Nephron (organoid): ENCODE results near the gene DSCAM.

Experiments used
- H3K27ac Mint-ChIP-seq, 3 experiments: 2 replicates each; pipeline ENCODE4 v1.8.0; 2020; ENCODE audit warnings: mixed read lengths in 3 of 3, mild to moderate bottlenecking in 2 of 3, moderate library complexity in 1 of 3
- H3K27me3 Mint-ChIP-seq: 2 replicates; pipeline ENCODE4 v1.8.0; 2021; ENCODE audit warnings: low read depth, mild to moderate bottlenecking, moderate library complexity, mixed read lengths
- H3K36me3 Mint-ChIP-seq: 2 replicates; pipeline ENCODE4 v1.8.0; 2020; ENCODE audit warnings: low read depth, mixed read lengths
- H3K4me1 Mint-ChIP-seq: 2 replicates; pipeline ENCODE4 v1.8.0; 2020; ENCODE audit warnings: mixed read lengths
- H3K4me3 Mint-ChIP-seq, 3 experiments: 2 replicates each; pipeline ENCODE4 v1.8.0; 2020; ENCODE audit warnings: mild to moderate bottlenecking in 3 of 3, mixed read lengths in 3 of 3, moderate library complexity in 2 of 3
- H3K9me3 Mint-ChIP-seq: 2 replicates; pipeline ENCODE4 v1.8.0; 2020; ENCODE audit warnings: mixed read lengths
- CTCF ChIP-seq, 3 experiments: fragments of 200-600 bp; sonication (generic); IDR thresholded peaks; one replicate each; pipeline ENCODE4 v1.5.0; 2021; ENCODE audit warnings: antibody characterized with exemption in 3 of 3; ENCODE audit not compliant: unreplicated experiment in 3 of 3

Gene DSCAM

GRCh38 chr21:40489001-40489400 lies 358.0 kb downstream of the DSCAM start:
- Mint-ChIP-seq H3K4me1 (no peaks in the 10 kb centered on the region), H3K27me3 (peaks cover 6% of the 10 kb centered on the region), H3K36me3 (peaks cover 4% of the 10 kb centered on the region), H3K4me3 (no peak overlapping the region), H3K9me3 (peaks cover 18% of the 10 kb centered on the region), H3K27ac (no peak overlapping the region)
- TF ChIP-seq CTCF (IDR thresholded peaks at IDR 0.05; ENCODE audit: unreplicated experiment in 3 of 3), result no peak

- Mint-ChIP-seq H3K36me3 (no peaks in the 10 kb centered on the region), H3K27me3 (peaks cover 5% of the 10 kb centered on the region)
These were observed 365.2 kb downstream of the DSCAM start for GRCh38 chr21:40481764-40482163.

GRCh38 chr21:40474513-40474912 lies 372.4 kb downstream of the DSCAM start:
- H3K4me1 Mint-ChIP-seq, result no peaks in the 10 kb centered on the region
- H3K27me3 Mint-ChIP-seq, result peaks cover 3% of the 10 kb centered on the region
- H3K9me3 Mint-ChIP-seq, result peaks cover 2% of the 10 kb centered on the region
- no peak overlapping the region for H3K4me3 Mint-ChIP-seq
- H3K27ac Mint-ChIP-seq, result no peak overlapping the region
- TF ChIP-seq CTCF (IDR thresholded peaks at IDR 0.05; ENCODE audit: unreplicated experiment in 3 of 3), result no peak
- H3K36me3 Mint-ChIP-seq, result no peaks in the 10 kb centered on the region

More at GRCh38 chr21:40481764-40482163, 365.2 kb downstream of the DSCAM start:
- no peaks in the 10 kb centered on the region for H3K4me1 Mint-ChIP-seq
- no peak for TF ChIP-seq CTCF (IDR thresholded peaks at IDR 0.05; ENCODE audit: unreplicated experiment in 3 of 3)
- H3K9me3 Mint-ChIP-seq, result peaks cover 2% of the 10 kb centered on the region
- no peak overlapping the region for H3K27ac Mint-ChIP-seq
- no peak overlapping the region for H3K4me3 Mint-ChIP-seq

GRCh38 chr21:40472013-40472412 lies 374.9 kb downstream of the DSCAM start:
- H3K9me3 Mint-ChIP-seq, result no peaks in the 10 kb centered on the region
- H3K4me1 Mint-ChIP-seq, result no peaks in the 10 kb centered on the region
- TF ChIP-seq CTCF (IDR thresholded peaks at IDR 0.05; ENCODE audit: unreplicated experiment in 3 of 3), result no peak
- H3K36me3 Mint-ChIP-seq, result no peaks in the 10 kb centered on the region
- peaks cover 3% of the 10 kb centered on the region for H3K27me3 Mint-ChIP-seq
- no peak overlapping the region for H3K27ac Mint-ChIP-seq
- no peak overlapping the region for H3K4me3 Mint-ChIP-seq

GRCh38 chr21:40471103-40471502 lies 375.9 kb downstream of the DSCAM start:
- no peak for TF ChIP-seq CTCF (IDR thresholded peaks at IDR 0.05; ENCODE audit: unreplicated experiment in 3 of 3)
- peaks cover 3% of the 10 kb centered on the region for H3K27me3 Mint-ChIP-seq
- H3K9me3 Mint-ChIP-seq, result no peaks in the 10 kb centered on the region
- no peaks in the 10 kb centered on the region for H3K36me3 Mint-ChIP-seq
- H3K4me1 Mint-ChIP-seq, result no peaks in the 10 kb centered on the region
- H3K27ac Mint-ChIP-seq, result no peak overlapping the region
- no peak overlapping the region for H3K4me3 Mint-ChIP-seq

- Mint-ChIP-seq H3K9me3 (no peaks in the 10 kb centered on the region), H3K27me3 (peaks cover 10% of the 10 kb centered on the region), H3K4me1 (no peaks in the 10 kb centered on the region), H3K27ac (no peak overlapping the region), H3K36me3 (no peaks in the 10 kb centered on the region), H3K4me3 (no peak overlapping the region)
- peak; percentile 54 to 68 (median 61) for TF ChIP-seq CTCF (IDR thresholded peaks at IDR 0.05; ENCODE audit: unreplicated experiment in 3 of 3)
These were observed 380.0 kb downstream of the DSCAM start for GRCh38 chr21:40466893-40467483.
